SK-MEL-5 (cell line): Measurements from ENCODE around the gene SSTR3. TPM values are rescaled to one million over a fixed set of nuclear protein-coding genes. Genes with fewer than 3 reads are reported as not detected.

Experiments used
- DNase-seq: peaks from one replicate; pipeline ENCODE4 v3.0.0-alpha.2; 2016; ENCODE audit warnings: low read depth, low spot score
- in situ Hi-C: cut with HindIII; loops from 2 replicates; pipeline ENCODE4 v1.10.0; 2016; ENCODE audit warnings: low sequenced_read_pairs, high pct_unique_total_duplicates, low pct_unique_long_range_greater_than_20kb
- small RNA-seq, 2 experiments: library from RNA; depleted of rRNA; stranded (forward); fragments of <200 nt; gene quantifications; one replicate each; pipeline ENCODE3, GENCODE V24; 2014
- total RNA-seq: library from RNA; depleted of rRNA; stranded (reverse); fragments of >200 nt; shearing (Covaris generic); gene quantifications from 2 replicates; pipeline ENCODE4 v1.2.3, GENCODE V29; 2014; rRNA removed

Gene SSTR3
- total RNA-seq, 1 experiment from 2014 or later: not detected

GRCh38 chr22:37154925-37155712, 57.2 kb downstream of the SSTR3 start:
- DNase-seq: no peak

More at GRCh38 chr22:37154925-37155712, 57.2 kb downstream of the SSTR3 start:
- in situ Hi-C loops: no loop called here

Small RNA genes lying within 50 kb of the gene (small RNA-seq; reads per million reads assigned to genes)
- 0 to 0.05 reads per million in 2 experiments for gene Z82188.1

Other genes starting within 250 kb of the SSTR3 start
- 15.7 and 26.0 TPM in 2 replicates for gene TST, start 193.0 kb downstream of the SSTR3 start, total RNA-seq
- gene MPST, start 192.7 kb downstream of the SSTR3 start, total RNA-seq: 50.2 and 54.8 TPM in 2 replicates
- 11.2 and 14.0 TPM in 2 replicates for gene KCTD17, start 160.7 kb downstream of the SSTR3 start, total RNA-seq
- gene TMPRSS6, start 102.8 kb downstream of the SSTR3 start, total RNA-seq: not detected in 2 replicates
- 0.03 TPM in 1 of 2 replicates, not detected in the other for gene IL2RB, start 62.6 kb downstream of the SSTR3 start, total RNA-seq
- 5.9 and 7.6 TPM in 2 replicates for gene C1QTNF6, start 24.2 kb downstream of the SSTR3 start, total RNA-seq
- gene RAC2, start 31.8 kb upstream of the SSTR3 start, total RNA-seq: not detected in 2 replicates
- gene CYTH4, start 70.0 kb upstream of the SSTR3 start, total RNA-seq: 0.08 and 0.11 TPM in 2 replicates
- 0.34 and 0.40 TPM in 2 replicates for gene ELFN2, start 215.0 kb upstream of the SSTR3 start, total RNA-seq